ENCODE measurements around the gene KLHL30. TPM values are rescaled to one million over a fixed set of nuclear protein-coding genes. Genes with fewer than 3 reads are reported as not detected.

Gene KLHL30
- total RNA-seq, 1 experiment from 2014 or later: 0.61 TPM

GRCh38 chr2:238159071-238159539, 20.6 kb downstream of the KLHL30 start:
- POLR2A ChIA-PET: no interaction called here
- Histone ChIP-seq H3K9ac (ENCODE audit: low read length) (peak overlapping the region; percentile 74), H3K36me3 (ENCODE audit: control insufficient read depth in 1 of 2, insufficient read depth in 2 of 2, low read length in 2 of 2) (no peaks in the 10 kb centered on the region), H3K79me2 (ENCODE audit: insufficient read depth, low read length) (no peaks in the 10 kb centered on the region), H3K9me2 (ENCODE audit: insufficient read depth) (no peaks in the 10 kb centered on the region), H3K4me1 (ENCODE audit: control insufficient read depth in 1 of 2, insufficient read depth in 2 of 2, low read length in 2 of 2) (peaks cover 4 to 12% of the 10 kb centered on the region in 2 experiments; a peak in 3 of 4 replicates), H3K27ac (ENCODE audit: low read depth, low read length) (peak overlapping the region; percentile 50; the same call in 1 of the 2 replicates), H3K4me3 (replicated peaks in 1 of 2; ENCODE audit: low read depth in 1 of 2, low read length in 2 of 2) (peak overlapping the region; percentile 60 to 71), H3K4me2 (ENCODE audit: low read length) (peak overlapping the region; percentile 91), H3K9me3 (ENCODE audit: control insufficient read depth in 1 of 2, insufficient read depth in 1 of 2, low read depth in 1 of 2, low read length in 2 of 2) (no peaks in the 10 kb centered on the region), H3K27me3 (ENCODE audit: insufficient read depth, low read length) (no peaks in the 10 kb centered on the region), H4K20me1 (ENCODE audit: insufficient read depth) (no peaks in the 10 kb centered on the region), H2AFZ (ENCODE audit: low read depth, low read length, poor library complexity, severe bottlenecking) (peak overlapping the region; percentile 32)
- no peak for DNase-seq (ENCODE audit: low read depth, low spot score)
- BruUV-seq (replicated peaks): no TSS peak
- ATAC-seq: peak; percentile 65
- CTCF ChIA-PET: interaction anchor here (1.2 kb wide), 1 partner anchor 13 kb away, joined by 3 read pairs; no protein-coding TSS in a partner anchor
- RAD21 ChIA-PET (ENCODE audit: low non-redundant PET in 1 of 2, low total read pairs in 2 of 2, uncharacterized antibody in 2 of 2, unreplicated experiment in 2 of 2): no interaction called here
- intact Hi-C loops (cut with micrococcal nuclease): no loop called here
- TF ChIP-seq ZFX (IDR thresholded peaks at IDR 0.05) (peak; percentile 69; the same call in 1 of the 2 replicates), ZBTB33 (IDR thresholded peaks at IDR 0.05; ENCODE audit: extremely low read depth, insufficient replicate concordance, low read length) (no peak), POLR2AphosphoS5 (IDR thresholded peaks at IDR 0.05; ENCODE audit: low read depth, low read length) (peak; percentile 3; the same call in 1 of the 2 replicates)

GRCh38 chr2:238159661-238160205, 21.3 kb downstream of the KLHL30 start:
- Histone ChIP-seq H4K20me1 (ENCODE audit: insufficient read depth) (no peaks in the 10 kb centered on the region), H3K36me3 (ENCODE audit: control insufficient read depth in 1 of 2, insufficient read depth in 2 of 2, low read length in 2 of 2) (no peaks in the 10 kb centered on the region), H3K9ac (ENCODE audit: low read length) (peak overlapping the region; percentile 74), H3K79me2 (ENCODE audit: insufficient read depth, low read length) (no peaks in the 10 kb centered on the region), H3K27me3 (ENCODE audit: insufficient read depth, low read length) (no peaks in the 10 kb centered on the region), H2AFZ (ENCODE audit: low read depth, low read length, poor library complexity, severe bottlenecking) (no peak overlapping the region), H3K4me2 (ENCODE audit: low read length) (peak overlapping the region; percentile 91), H3K4me3 (replicated peaks in 1 of 2; ENCODE audit: low read depth in 1 of 2, low read length in 2 of 2) (peak overlapping the region; percentile 60 to 71), H3K4me1 (ENCODE audit: control insufficient read depth in 1 of 2, insufficient read depth in 2 of 2, low read length in 2 of 2) (peaks cover 4 to 12% of the 10 kb centered on the region in 2 experiments; a peak in 3 of 4 replicates), H3K27ac (ENCODE audit: low read depth, low read length) (no peak overlapping the region), H3K9me3 (ENCODE audit: control insufficient read depth in 1 of 2, insufficient read depth in 1 of 2, low read depth in 1 of 2, low read length in 2 of 2) (no peaks in the 10 kb centered on the region), H3K9me2 (ENCODE audit: insufficient read depth) (no peaks in the 10 kb centered on the region)
- intact Hi-C loops (cut with micrococcal nuclease): loop anchor here (1.0 kb wide), 1 partner anchor 104 kb away; no protein-coding TSS in a partner anchor
- ChIA-PET RAD21 (ENCODE audit: low non-redundant PET in 1 of 2, low total read pairs in 2 of 2, uncharacterized antibody in 2 of 2, unreplicated experiment in 2 of 2) (no interaction called here), CTCF (interaction anchor here (1.2 kb wide), 1 partner anchor 14 kb away, joined by 3 read pairs; no protein-coding TSS in a partner anchor), POLR2A (no interaction called here)
- BruUV-seq (replicated peaks): TSS peak; percentile 88
- DNase-seq (ENCODE audit: low read depth, low spot score) (no peak), ATAC-seq (no peak)
- TF ChIP-seq TCF7L2 (IDR thresholded peaks at IDR 0.05; ENCODE audit: borderline replicate concordance, extremely low read depth, insufficient read depth, insufficient read length) (no peak), FOSL1 (IDR thresholded peaks at IDR 0.05; ENCODE audit: low read depth) (no peak), EZH2phosphoT487 (IDR thresholded peaks at IDR 0.05; ENCODE audit: borderline replicate concordance) (no peak), SIN3A (IDR thresholded peaks at IDR 0.05; ENCODE audit: low read depth) (no peak)
